GM12874 (cell line): ENCODE measurements around the gene NPHP4.

Experiments used
- TF ChIP-seq, protein P1 (sequence below): IDR thresholded peaks from 2 replicates; pipeline ENCODE4 v1.5.1; 2011; ENCODE audit warnings: low read depth, mild to moderate bottlenecking, control low read depth, low read length, moderate library complexity; ENCODE audit not compliant: insufficient read depth

NPHP4 gene

GRCh38 chr1:5959667-5960230 lies 32.5 kb downstream of the NPHP4 start:
- TF ChIP-seq, protein P1, sequence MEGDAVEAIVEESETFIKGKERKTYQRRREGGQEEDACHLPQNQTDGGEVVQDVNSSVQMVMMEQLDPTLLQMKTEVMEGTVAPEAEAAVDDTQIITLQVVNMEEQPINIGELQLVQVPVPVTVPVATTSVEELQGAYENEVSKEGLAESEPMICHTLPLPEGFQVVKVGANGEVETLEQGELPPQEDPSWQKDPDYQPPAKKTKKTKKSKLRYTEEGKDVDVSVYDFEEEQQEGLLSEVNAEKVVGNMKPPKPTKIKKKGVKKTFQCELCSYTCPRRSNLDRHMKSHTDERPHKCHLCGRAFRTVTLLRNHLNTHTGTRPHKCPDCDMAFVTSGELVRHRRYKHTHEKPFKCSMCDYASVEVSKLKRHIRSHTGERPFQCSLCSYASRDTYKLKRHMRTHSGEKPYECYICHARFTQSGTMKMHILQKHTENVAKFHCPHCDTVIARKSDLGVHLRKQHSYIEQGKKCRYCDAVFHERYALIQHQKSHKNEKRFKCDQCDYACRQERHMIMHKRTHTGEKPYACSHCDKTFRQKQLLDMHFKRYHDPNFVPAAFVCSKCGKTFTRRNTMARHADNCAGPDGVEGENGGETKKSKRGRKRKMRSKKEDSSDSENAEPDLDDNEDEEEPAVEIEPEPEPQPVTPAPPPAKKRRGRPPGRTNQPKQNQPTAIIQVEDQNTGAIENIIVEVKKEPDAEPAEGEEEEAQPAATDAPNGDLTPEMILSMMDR: no peak

DNA sequence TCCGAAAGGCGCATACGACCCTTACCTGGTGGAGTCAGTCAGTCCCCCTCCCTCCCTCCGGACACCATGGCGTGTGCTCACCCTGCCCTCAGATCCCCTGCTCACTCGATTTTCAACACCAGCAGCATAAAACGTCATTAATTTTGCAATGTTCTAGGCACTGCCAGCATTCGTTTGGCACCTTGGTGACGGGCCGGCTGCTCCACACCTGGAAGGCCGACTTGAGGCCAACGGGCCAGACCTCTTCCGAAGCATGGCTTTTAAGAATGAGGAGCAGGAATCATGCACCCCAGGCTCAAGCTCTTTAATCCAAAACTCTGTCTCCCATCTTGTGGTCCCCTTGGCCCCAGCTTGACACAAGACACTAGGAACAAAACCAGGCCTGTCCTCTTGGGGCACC lies 33.1 kb downstream of the NPHP4 start:
- TF ChIP-seq, protein P1: no peak

DNA sequence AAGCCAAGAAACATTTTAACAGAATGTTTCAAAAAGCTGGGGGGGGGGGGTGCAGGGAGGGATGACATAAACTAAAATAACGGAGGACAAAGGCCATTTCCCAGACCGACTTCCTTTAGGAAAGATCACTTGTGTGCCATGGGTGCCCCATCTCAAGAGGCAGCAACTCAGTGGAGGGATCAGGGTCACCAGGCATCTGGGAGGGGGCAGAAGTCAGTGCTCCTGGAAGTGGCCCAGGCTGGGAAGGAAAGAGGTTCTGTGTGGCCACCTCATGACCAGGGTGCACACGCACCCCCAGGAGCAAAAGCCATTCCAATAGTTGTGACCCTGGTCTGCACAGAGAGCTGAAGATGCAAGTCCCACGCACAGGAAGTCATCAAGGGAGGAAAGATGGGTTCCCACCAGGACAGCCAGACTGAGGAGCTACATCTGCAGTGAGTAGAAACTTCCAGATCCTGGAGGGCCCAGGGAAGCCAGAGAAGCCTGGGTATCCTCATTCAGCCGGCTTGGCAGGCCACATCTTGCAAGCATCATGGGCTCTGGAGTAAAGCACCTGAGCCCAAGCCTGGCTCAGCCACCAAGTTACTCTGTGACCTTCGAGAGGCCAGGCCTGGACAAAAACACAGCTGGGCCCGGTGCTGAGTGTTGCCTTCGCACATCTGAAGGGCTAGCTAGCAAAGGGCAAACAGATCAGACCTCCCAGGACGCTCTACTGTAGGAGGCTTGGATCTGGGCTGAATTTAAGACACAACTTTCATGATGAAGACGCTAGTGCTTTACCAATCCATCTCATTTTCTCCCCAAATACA lies 36.0 kb downstream of the NPHP4 start:
- TF ChIP-seq, protein P1: no peak

GRCh38 chr1:5955479-5955977 lies 36.7 kb downstream of the NPHP4 start:
- TF ChIP-seq, protein P1: no peak

GRCh38 chr1:5954964-5955363 lies 37.3 kb downstream of the NPHP4 start:
- TF ChIP-seq, protein P1: no peak

- TF ChIP-seq, protein P1: no peak
Measured at GRCh38 chr1:5953386-5953785, 38.8 kb downstream of the NPHP4 start.

GRCh38 chr1:5951846-5952410 lies 40.3 kb downstream of the NPHP4 start:
- TF ChIP-seq, protein P1: no peak
